ENCODE data around the gene NPPA. TPM values are rescaled to one million over a fixed set of nuclear protein-coding genes. Genes with fewer than 3 reads are reported as not detected.

NPPA gene
- total and polyA plus RNA-seq, 9 of the 15 experiments (the other 6 are each of a cell fraction or from before 2014, with no cell fraction given), result not detected

GRCh38 chr1:11802973-11803885, 44.4 kb downstream of the NPPA start (continued):
- TF ChIP-seq, protein P1, sequence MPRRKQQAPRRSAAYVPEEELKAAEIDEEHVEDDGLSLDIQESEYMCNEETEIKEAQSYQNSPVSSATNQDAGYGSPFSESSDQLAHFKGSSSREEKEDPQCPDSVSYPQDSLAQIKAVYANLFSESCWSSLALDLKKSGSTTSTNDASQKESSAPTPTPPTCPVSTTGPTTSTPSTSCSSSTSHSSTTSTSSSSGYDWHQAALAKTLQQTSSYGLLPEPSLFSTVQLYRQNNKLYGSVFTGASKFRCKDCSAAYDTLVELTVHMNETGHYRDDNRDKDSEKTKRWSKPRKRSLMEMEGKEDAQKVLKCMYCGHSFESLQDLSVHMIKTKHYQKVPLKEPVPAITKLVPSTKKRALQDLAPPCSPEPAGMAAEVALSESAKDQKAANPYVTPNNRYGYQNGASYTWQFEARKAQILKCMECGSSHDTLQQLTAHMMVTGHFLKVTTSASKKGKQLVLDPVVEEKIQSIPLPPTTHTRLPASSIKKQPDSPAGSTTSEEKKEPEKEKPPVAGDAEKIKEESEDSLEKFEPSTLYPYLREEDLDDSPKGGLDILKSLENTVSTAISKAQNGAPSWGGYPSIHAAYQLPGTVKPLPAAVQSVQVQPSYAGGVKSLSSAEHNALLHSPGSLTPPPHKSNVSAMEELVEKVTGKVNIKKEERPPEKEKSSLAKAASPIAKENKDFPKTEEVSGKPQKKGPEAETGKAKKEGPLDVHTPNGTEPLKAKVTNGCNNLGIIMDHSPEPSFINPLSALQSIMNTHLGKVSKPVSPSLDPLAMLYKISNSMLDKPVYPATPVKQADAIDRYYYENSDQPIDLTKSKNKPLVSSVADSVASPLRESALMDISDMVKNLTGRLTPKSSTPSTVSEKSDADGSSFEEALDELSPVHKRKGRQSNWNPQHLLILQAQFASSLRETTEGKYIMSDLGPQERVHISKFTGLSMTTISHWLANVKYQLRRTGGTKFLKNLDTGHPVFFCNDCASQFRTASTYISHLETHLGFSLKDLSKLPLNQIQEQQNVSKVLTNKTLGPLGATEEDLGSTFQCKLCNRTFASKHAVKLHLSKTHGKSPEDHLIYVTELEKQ (CRISPR knock-in tag; IDR thresholded peaks at IDR 0.05), result no peak
- no peak for TF ChIP-seq PTTG1 (tag; IDR thresholded peaks at IDR 0.05; ENCODE audit: low read depth)
- no peak for TF ChIP-seq EGR1 (conservative IDR thresholded peaks at IDR 0.05)
- TF ChIP-seq ZNF124 (CRISPR knock-in tag; IDR thresholded peaks at IDR 0.05), result no peak
- no peak for TF ChIP-seq NFIX (CRISPR knock-in tag; IDR thresholded peaks at IDR 0.05; ENCODE audit: low read depth)
- TF ChIP-seq SRSF9 (IDR thresholded peaks at IDR 0.05; ENCODE audit: borderline replicate concordance, low read depth, low read length), result no peak
- TF ChIP-seq NR4A1 (CRISPR knock-in tag; IDR thresholded peaks at IDR 0.05), result no peak
- no peak for TF ChIP-seq NR4A1 (tag; IDR thresholded peaks at IDR 0.05)
- TF ChIP-seq, protein P2, sequence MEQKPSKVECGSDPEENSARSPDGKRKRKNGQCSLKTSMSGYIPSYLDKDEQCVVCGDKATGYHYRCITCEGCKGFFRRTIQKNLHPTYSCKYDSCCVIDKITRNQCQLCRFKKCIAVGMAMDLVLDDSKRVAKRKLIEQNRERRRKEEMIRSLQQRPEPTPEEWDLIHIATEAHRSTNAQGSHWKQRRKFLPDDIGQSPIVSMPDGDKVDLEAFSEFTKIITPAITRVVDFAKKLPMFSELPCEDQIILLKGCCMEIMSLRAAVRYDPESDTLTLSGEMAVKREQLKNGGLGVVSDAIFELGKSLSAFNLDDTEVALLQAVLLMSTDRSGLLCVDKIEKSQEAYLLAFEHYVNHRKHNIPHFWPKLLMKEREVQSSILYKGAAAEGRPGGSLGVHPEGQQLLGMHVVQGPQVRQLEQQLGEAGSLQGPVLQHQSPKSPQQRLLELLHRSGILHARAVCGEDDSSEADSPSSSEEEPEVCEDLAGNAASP (IDR thresholded peaks at IDR 0.05), result no peak
- TF ChIP-seq ZNF740 (CRISPR knock-in tag; IDR thresholded peaks at IDR 0.05), result no peak
- no peak for TF ChIP-seq ZNF740 (tag; IDR thresholded peaks at IDR 0.05)
- TF ChIP-seq ZBTB7A (IDR thresholded peaks at IDR 0.05; ENCODE audit: borderline replicate concordance, control insufficient read depth, low read depth, low read length), result peak; percentile 76
- no peak; the same call in 1 of the 2 replicates for TF ChIP-seq FOSL1 (tag; conservative IDR thresholded peaks at IDR 0.05)
- TF ChIP-seq CBFA2T3 (IDR thresholded peaks at IDR 0.05), result no peak
- no peak for TF ChIP-seq BRD9 (IDR thresholded peaks at IDR 0.05; ENCODE audit: low read depth, partially characterized antibody)
- peak; percentile 88 for TF ChIP-seq TBP (optimal IDR thresholded peaks at IDR 0.05; ENCODE audit: low read depth, low read length)
- no peak for TF ChIP-seq XRCC5 (IDR thresholded peaks at IDR 0.05; ENCODE audit: low read depth, low read length)
- TF ChIP-seq ZSCAN29 (IDR thresholded peaks at IDR 0.05), result peak; percentile 70; the same call in 1 of the 2 replicates
- no peak for TF ChIP-seq ZNF785 (CRISPR knock-in tag; IDR thresholded peaks at IDR 0.05)
- TF ChIP-seq HNRNPLL (IDR thresholded peaks at IDR 0.05; ENCODE audit: low read depth, low read length, poor library complexity, severe bottlenecking), result peak; percentile 36
- no peak for TF ChIP-seq TEAD4 (IDR thresholded peaks at IDR 0.05; ENCODE audit: low read length)
- TF ChIP-seq TEAD4 (CRISPR knock-in tag; IDR thresholded peaks at IDR 0.05; ENCODE audit: borderline replicate concordance), result no peak

All from K562 (cell line).